Spleen (tissue), 7 donors: ENCODE measurements around the gene ILF2.

ENCODE experiments used
- POLR2A ChIP-seq, 3 donors: fragments of 450-650 bp; IDR thresholded peaks; one replicate each; pipeline ENCODE4 v1.5.1; 2017; ENCODE audit warnings: antibody characterized with exemption in 3 of 3, mild to moderate bottlenecking in 1 of 3
- TF ChIP-seq, protein P1 (sequence below), 11 experiments: fragments of 200-600 bp in 7 of 11; fragments of 450-650 bp in 4 of 11; sonication (generic) in 4 of 11; IDR thresholded peaks in 8 of 11; conservative IDR thresholded peaks in 3 of 11; 1 replicate in 7 of 11; 2 replicates in 4 of 11; pipeline versions ENCODE4 v1.4.0 to v1.8.0; 2016 to 2021; ENCODE audit warnings: antibody characterized with exemption in 11 of 11, inconsistent platforms in 4 of 11, mild to moderate bottlenecking in 1 of 11
- donor health status: DM: no; HTN: no; CAD: no; lungs with moderate emphysema.
- donor health status: DM: no; HTN: no; CAD: no.
- donor health status: DM: no; HTN: no; CAD: no.

DNA sequence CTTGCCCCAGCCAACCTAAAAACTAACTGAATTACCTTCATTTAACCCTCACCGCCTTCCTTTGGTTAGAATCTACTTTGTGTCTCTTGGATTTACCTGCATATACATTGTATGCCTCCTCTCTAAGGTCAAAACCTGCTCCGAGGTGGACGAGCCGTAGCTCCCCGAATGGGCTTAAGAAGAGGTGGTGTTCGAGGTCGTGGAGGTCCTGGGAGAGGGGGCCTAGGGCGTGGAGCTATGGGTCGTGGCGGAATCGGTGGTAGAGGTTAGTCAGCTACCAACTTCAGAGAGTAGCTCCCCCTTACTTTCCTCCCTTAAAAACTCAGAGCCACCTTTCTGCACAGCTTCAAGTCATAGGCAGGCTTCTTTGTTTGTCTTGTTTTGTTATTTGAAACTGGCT is 27.7 kb downstream of the ILF2 start:
- TF ChIP-seq, protein P1, sequence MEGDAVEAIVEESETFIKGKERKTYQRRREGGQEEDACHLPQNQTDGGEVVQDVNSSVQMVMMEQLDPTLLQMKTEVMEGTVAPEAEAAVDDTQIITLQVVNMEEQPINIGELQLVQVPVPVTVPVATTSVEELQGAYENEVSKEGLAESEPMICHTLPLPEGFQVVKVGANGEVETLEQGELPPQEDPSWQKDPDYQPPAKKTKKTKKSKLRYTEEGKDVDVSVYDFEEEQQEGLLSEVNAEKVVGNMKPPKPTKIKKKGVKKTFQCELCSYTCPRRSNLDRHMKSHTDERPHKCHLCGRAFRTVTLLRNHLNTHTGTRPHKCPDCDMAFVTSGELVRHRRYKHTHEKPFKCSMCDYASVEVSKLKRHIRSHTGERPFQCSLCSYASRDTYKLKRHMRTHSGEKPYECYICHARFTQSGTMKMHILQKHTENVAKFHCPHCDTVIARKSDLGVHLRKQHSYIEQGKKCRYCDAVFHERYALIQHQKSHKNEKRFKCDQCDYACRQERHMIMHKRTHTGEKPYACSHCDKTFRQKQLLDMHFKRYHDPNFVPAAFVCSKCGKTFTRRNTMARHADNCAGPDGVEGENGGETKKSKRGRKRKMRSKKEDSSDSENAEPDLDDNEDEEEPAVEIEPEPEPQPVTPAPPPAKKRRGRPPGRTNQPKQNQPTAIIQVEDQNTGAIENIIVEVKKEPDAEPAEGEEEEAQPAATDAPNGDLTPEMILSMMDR (IDR thresholded peaks at IDR 0.05 in 8 of 11, conservative IDR thresholded peaks at IDR 0.05 in 3 of 11) = no peak
- no peak for TF ChIP-seq POLR2A (IDR thresholded peaks at IDR 0.05)
